Endothelial cell of umbilical vein (primary cell): ENCODE measurements around the gene KTN1. TPM values are rescaled to one million over a fixed set of nuclear protein-coding genes. Genes with fewer than 3 reads are reported as not detected.

Experiments used
- BruUV-seq: library from RNA; stranded (reverse); fragments of 400-500 nt; replicated peaks from 2 replicates; lab custom pipeline; 2021; lab: Mats Ljungman, UMichigan
- CTCF ChIA-PET: fragments of 300-600, 350-600 bp; sonication (Branson Sonifier 250); formaldehyde crosslinking; loops from one replicate; lab custom pipeline; 2021; ENCODE audit warnings: antibody characterized with exemption, inconsistent platforms; lab: Charles Lee
- POLR2A ChIA-PET: fragments of 300-600, 350-600 bp; sonication (Branson Sonifier 250); formaldehyde crosslinking; loops from one replicate; lab custom pipeline; 2021; ENCODE audit warnings: antibody characterized with exemption, inconsistent platforms; lab: Charles Lee
- DNase-seq: peaks from one replicate; pipeline ENCODE4 v3.0.0-alpha.2; 2011; ENCODE audit warnings: low read depth, low spot score
- FAIRE-seq: peaks from 2 replicates; lab custom pipeline; 2011; peaks lifted over from hg19 to GRCh38; lab: Jason Lieb, UNC
- H2AFZ ChIP-seq: 2 replicates; pipeline ENCODE4 v1.6.0; 2012; ENCODE audit warnings: low read depth, low read length, control low read depth, inconsistent platforms
- H3K27ac ChIP-seq: 2 replicates; pipeline ENCODE4 v1.5.1; 2011; ENCODE audit warnings: low read depth, mild to moderate bottlenecking, control low read depth, low read length, moderate library complexity; ENCODE audit not compliant: insufficient read depth
- H3K27me3 ChIP-seq, 2 experiments: 2 replicates each; pipeline versions ENCODE4 v1.6.0 to v1.6.1; 2011; ENCODE audit warnings: low read length in 2 of 2, mixed read lengths in 1 of 2; ENCODE audit not compliant: control insufficient read depth in 2 of 2, insufficient read depth in 2 of 2
- H3K36me3 ChIP-seq, 2 experiments: 2 replicates in 1 of 2; 3 replicates in 1 of 2; pipeline ENCODE4 v1.5.1; 2011; ENCODE audit warnings: low read length in 2 of 2, mild to moderate bottlenecking in 1 of 2, moderate library complexity in 1 of 2; ENCODE audit not compliant: control insufficient read depth in 2 of 2, insufficient read depth in 2 of 2; ENCODE audit errors: extremely low read depth in 1 of 2
- H3K4me1 ChIP-seq: 3 replicates; pipeline ENCODE4 v1.5.1; 2011; ENCODE audit warnings: mild to moderate bottlenecking, low read length; ENCODE audit not compliant: control insufficient read depth, insufficient read depth; ENCODE audit errors: extremely low read depth
- H3K4me2 ChIP-seq: 2 replicates; pipeline ENCODE4 v1.6.1; 2011; ENCODE audit warnings: low read length, control low read depth, mixed read lengths; ENCODE audit not compliant: insufficient read depth
- H3K4me3 ChIP-seq, 3 experiments: fragments of 200-600 bp in 1 of 3; sonication (generic), shearing (Covaris generic) in 1 of 3; replicated peaks in 1 of 3; 2 replicates each; pipeline ENCODE4 v1.5.1; 2011 to 2016; ENCODE audit warnings: control low read depth in 3 of 3, low read length in 3 of 3, mild to moderate bottlenecking in 2 of 3, inconsistent platforms in 1 of 3, low read depth in 1 of 3, moderate library complexity in 1 of 3; ENCODE audit not compliant: insufficient read depth in 1 of 3
- H3K79me2 ChIP-seq: 2 replicates; pipeline ENCODE4 v1.6.0; 2012; ENCODE audit warnings: low read length, inconsistent platforms; ENCODE audit not compliant: control insufficient read depth, insufficient read depth
- H3K9ac ChIP-seq: replicated peaks from 2 replicates; pipeline ENCODE3; 2011; ENCODE audit warnings: low read length, control low read depth; ENCODE audit not compliant: insufficient read depth; ENCODE audit errors: extremely low read depth
- H3K9me1 ChIP-seq: replicated peaks from 3 replicates; pipeline ENCODE4 v1.6.0; 2011; ENCODE audit warnings: mild to moderate bottlenecking, low read length; ENCODE audit not compliant: control insufficient read depth, insufficient read depth; ENCODE audit errors: extremely low read depth
- H3K9me3 ChIP-seq: replicated peaks from 2 replicates; pipeline ENCODE4 v1.5.1; 2012; ENCODE audit warnings: low read length, inconsistent platforms; ENCODE audit not compliant: control insufficient read depth, insufficient read depth
- H4K20me1 ChIP-seq: replicated peaks from 2 replicates; pipeline ENCODE3; 2011; ENCODE audit warnings: mild to moderate bottlenecking, low read length; ENCODE audit not compliant: control insufficient read depth, insufficient read depth; ENCODE audit errors: extremely low read depth
- CTCF ChIP-seq, 2 donors: IDR thresholded peaks; 1 replicate in 1 of 2; 2 replicates in 1 of 2; pipeline ENCODE4 v1.5.1; 2011; ENCODE audit warnings: low read length in 2 of 2, mild to moderate bottlenecking in 2 of 2, moderate library complexity in 2 of 2, control low read depth in 1 of 2, inconsistent platforms in 1 of 2, low read depth in 1 of 2; ENCODE audit not compliant: insufficient read depth in 1 of 2; ENCODE audit errors: extremely low read depth in 1 of 2
- EZH2 ChIP-seq: IDR thresholded peaks from 2 replicates; pipeline ENCODE4 v1.6.1; 2012; ENCODE audit warnings: borderline replicate concordance, low read depth, mild to moderate bottlenecking, moderate library complexity, low read length, inconsistent platforms; ENCODE audit not compliant: severe bottlenecking
- FOS ChIP-seq: IDR thresholded peaks from 2 replicates; pipeline ENCODE4 v1.6.1; 2011; ENCODE audit warnings: mild to moderate bottlenecking, low read length, moderate library complexity, borderline replicate concordance; ENCODE audit not compliant: insufficient read depth
- GATA2 ChIP-seq: IDR thresholded peaks from 2 replicates; pipeline ENCODE4 v1.7.0; 2011; ENCODE audit warnings: low read depth, mild to moderate bottlenecking, moderate library complexity, mixed read lengths, low read length; ENCODE audit not compliant: insufficient read length, insufficient read depth
- JUN ChIP-seq: IDR thresholded peaks from 2 replicates; pipeline ENCODE4 v1.6.1; 2011; ENCODE audit warnings: borderline replicate concordance, low read depth; ENCODE audit not compliant: insufficient read length, insufficient read depth
- MAX ChIP-seq: IDR thresholded peaks from 2 replicates; pipeline ENCODE4 v1.6.1; 2011; ENCODE audit not compliant: insufficient read depth, insufficient read length
- MYC ChIP-seq: IDR thresholded peaks from one replicate; pipeline ENCODE4 v1.6.1; 2011; ENCODE audit warnings: mild to moderate bottlenecking, low read depth, low read length
- POLR2A ChIP-seq: IDR thresholded peaks from 2 replicates; pipeline ENCODE4 v1.6.1; 2012; ENCODE audit warnings: low read depth, mild to moderate bottlenecking, control low read depth, low read length
- POLR2AphosphoS5 ChIP-seq: IDR thresholded peaks from 2 replicates; pipeline ENCODE4 v1.6.1; 2012; ENCODE audit warnings: low read depth, mild to moderate bottlenecking, control low read depth, low read length, moderate library complexity; ENCODE audit not compliant: insufficient read depth
- dilution Hi-C: fragments of 300-500 bp; cut with MboI; formaldehyde crosslinking; loops from one replicate; pipeline ENCODE4 v1.15.0; 2019; ENCODE audit warnings: low sequenced_read_pairs; ENCODE audit not compliant: extremely low pct_ligation_motif_present
- intact Hi-C: fragments of 100-400 bp; cut with micrococcal nuclease; formaldehyde crosslinking; loops from one replicate; pipeline ENCODE4 v1.10.0; 2022
- polyA plus RNA-seq, 4 experiments: library from polyadenylated mRNA; depleted of rRNA in 3 of 4; stranded (reverse) in 3 of 4; unstranded in 1 of 4; fragments of >200 nt; gene quantifications; 2 replicates each; pipeline versions ENCODE4 v1.2.1 to v1.2.3, GENCODE V29; 2011 to 2012; ENCODE audit warnings: missing spikeins in 1 of 4
- total RNA-seq: library from RNA; stranded (reverse); gene quantifications from 2 replicates; pipeline ENCODE4 v1.2.3, GENCODE V29; 2021

Gene KTN1
- total and polyA plus RNA-seq, 2 donors (not counting 3 experiments of a cell fraction or from before 2014, with no cell fraction given) = 33.2 to 148 TPM

DNA sequence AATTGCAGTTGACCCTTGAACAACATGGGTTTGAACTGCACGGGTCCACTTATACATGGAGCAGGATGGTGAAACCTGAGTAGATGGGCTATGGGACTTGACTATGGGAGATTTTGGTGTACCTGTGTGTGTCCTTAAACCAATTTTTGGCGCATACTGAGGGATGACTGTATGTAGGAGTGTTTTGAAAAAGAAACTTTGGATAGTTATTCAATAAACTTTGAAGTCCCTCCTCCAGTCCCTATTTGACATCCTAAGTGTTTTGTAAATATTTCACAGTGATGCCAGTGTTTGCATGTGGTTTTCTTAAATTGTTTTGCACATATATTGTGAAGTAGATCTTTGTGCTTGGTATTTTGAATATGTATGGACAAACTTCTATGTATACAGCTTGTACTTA, 12.4 kb downstream of the KTN1 start:
- no peaks in the 10 kb centered on the region for H3K27me3 ChIP-seq
- ChIA-PET POLR2A (no interaction called here), CTCF (no interaction called here)
- H4K20me1 ChIP-seq = peaks cover 25% of the 10 kb centered on the region
- DNase-seq (no peak), FAIRE-seq (no peak)
- no peaks in the 10 kb centered on the region for H3K9me1 ChIP-seq
- no peak overlapping the region for H3K9ac ChIP-seq
- dilution Hi-C loops (no loop called here), intact Hi-C loops (no loop called here)
- no peaks in the 10 kb centered on the region for H3K9me3 ChIP-seq
- no peak overlapping the region for H3K4me3 ChIP-seq
- H3K36me3 ChIP-seq = no peaks in the 10 kb centered on the region
- H3K27ac ChIP-seq = no peak overlapping the region
- H3K79me2 ChIP-seq = peaks cover 91% of the 10 kb centered on the region
- H2AFZ ChIP-seq = no peak overlapping the region
- no peak for TF ChIP-seq POLR2A
- TF ChIP-seq MAX = no peak
- no peak for TF ChIP-seq CTCF (IDR thresholded peaks at IDR 0.05; ENCODE audit: extremely low read depth in 1 of 2, insufficient read depth in 1 of 2, low read depth in 1 of 2, low read length in 2 of 2)
- no peak for TF ChIP-seq FOS
- no peak for TF ChIP-seq GATA2
- TF ChIP-seq POLR2AphosphoS5 = no peak
- no peak for TF ChIP-seq EZH2
- no peak for TF ChIP-seq MYC
- no peak for TF ChIP-seq JUN
- no TSS peak for BruUV-seq
- H3K4me1 ChIP-seq = no peaks in the 10 kb centered on the region
- no peak overlapping the region for H3K4me2 ChIP-seq
